HG03565 (cell line): ENCODE data around the gene IL16.
"Not testable (repeated sequence)": the region's sequence is repeated elsewhere in the genome, so short reads cannot be mapped to it uniquely, and the experiment has no call there.

Experiments used
- ATAC-seq: cut with Tn5 transposase; IDR thresholded peaks from one replicate; pipeline ENCODE4 v1.9.1; 2021; ENCODE audit warnings: mild to moderate bottlenecking, moderate library complexity; ENCODE audit not compliant: unreplicated experiment

IL16 gene

GRCh38 chr15:81331600-81331999 is 134.9 kb downstream of the IL16 start:
- no peak for ATAC-seq

- no peak for ATAC-seq
These were observed 135.6 kb downstream of the IL16 start for GRCh38 chr15:81332326-81332725.

- no peak for ATAC-seq
These were observed 136.7 kb downstream of the IL16 start for GRCh38 chr15:81333363-81333762.

- no peak for ATAC-seq
These were observed 138.2 kb downstream of the IL16 start for GRCh38 chr15:81334768-81335435.

DNA sequence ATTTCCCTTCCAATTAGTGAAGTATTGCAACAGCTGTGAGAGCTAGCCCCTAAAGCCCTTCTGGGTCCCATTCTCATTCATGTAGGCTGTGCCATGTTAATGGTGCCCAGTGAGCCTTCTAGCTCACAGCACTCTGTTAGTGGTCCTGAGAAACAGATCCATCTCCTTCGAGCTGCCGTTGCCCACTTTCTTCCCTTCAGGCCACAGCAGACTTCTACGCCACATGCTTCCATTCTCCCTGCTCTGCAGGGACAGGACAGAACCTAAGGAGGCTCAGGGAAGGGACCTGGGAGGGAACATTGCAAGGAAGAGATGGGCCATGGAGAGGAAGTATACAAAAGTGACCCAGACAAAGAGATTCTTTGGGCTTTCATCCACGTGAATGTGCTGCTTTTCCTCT is 139.0 kb downstream of the IL16 start:
- no peak for ATAC-seq

- ATAC-seq: no peak
These were observed 139.9 kb downstream of the IL16 start for GRCh38 chr15:81336568-81336967.

- no peak for ATAC-seq
These were observed 140.6 kb downstream of the IL16 start for GRCh38 chr15:81337241-81337640.

GRCh38 chr15:81337713-81338157 is 141.1 kb downstream of the IL16 start:
- ATAC-seq: no peak

DNA sequence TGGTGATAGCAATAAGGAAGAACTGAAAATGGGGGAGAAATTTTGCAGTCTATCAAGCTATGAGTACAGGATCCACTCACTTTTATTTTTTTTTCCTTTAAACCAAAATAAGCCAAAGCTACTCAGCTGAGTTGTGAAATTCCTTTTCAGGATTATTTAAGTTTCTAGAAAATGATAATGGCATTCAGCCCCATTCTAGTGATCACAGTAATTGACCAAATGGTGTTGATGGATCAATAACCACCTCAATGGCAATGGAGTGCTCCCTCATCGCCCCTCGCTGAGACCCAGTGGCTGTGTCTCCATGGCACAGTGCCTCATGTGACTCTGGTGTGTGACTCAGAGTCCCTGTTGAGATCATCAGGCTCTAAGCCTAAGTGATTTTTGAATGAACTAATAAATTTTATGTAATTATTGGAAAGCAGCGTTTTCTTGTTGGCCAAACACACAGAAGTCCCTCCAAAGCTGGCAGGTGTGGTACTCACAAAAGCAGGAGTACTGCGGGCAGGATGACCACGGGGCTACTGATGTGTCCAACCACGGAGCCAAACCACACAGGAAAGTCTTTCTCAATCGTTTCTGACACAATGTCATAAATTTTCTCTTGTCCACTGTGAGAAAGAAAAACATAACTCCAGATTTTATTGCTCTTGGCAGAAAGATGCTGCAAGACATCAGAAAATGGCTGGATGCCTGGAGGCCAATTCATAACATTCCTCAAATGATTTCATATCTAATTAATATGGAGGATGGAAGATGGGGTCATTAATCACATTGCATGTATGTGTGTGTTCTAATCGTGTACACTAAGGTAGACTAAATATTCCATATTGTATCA is 141.7 kb downstream of the IL16 start:
- ATAC-seq: no peak

DNA sequence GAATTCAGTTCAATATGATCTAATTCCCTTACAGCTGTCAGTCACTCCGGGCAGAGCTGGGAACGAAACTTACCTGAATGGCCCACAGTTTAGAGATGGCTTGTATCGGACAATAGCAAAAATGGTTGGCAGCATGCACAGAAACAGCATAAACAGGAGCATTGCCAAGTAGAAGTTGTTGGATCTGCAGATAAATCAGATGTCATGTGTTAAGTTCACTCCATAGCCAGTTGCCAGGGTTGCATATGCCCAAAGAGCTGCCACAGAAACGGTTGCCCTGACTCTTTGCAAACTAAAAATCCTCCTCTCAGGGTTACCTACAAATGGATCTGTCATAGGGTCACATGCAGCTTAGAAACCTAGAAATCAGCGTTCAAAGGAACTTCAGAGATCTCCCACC is 142.6 kb downstream of the IL16 start:
- no peak for ATAC-seq

DNA sequence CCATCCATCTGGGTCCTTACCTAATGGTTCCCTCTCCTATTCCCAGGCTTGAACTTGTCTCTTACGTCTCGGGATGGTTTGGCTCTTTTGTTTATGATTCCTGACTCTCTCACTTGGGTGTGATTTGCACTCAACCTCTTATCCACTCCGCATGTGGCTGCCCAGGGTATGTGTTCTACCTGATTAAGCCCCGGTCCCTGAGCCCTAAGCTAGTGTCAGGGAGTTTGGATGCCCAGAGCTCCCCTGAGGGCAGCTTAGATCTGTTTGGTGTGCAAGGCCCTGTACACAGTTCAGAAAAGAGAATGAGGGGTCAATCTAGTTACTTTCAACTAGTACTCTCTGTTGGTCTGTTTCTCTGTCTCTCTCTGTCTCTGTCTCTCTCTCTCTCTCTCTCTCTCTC is 143.2 kb downstream of the IL16 start:
- ATAC-seq: no peak

DNA sequence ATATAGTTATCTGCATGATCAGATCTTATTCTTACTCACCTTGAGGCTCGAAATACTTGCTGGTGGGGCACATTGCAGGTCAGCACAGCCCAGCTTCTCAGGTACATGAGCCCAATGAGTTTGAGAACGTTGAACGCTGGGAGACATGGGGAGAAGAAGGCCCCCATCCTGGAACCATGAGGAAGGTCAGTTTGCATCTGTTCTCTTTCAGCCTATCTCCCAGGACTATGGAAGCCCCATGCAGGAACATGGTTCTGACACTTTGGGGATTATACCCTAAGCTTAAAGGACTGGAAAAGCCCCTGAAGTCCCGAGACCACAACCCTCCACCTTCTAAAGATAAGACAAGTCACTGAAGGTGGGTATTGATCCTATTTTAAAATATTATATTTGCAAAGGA is 144.7 kb downstream of the IL16 start:
- no peak for ATAC-seq

- no peak for ATAC-seq
These were observed 146.7 kb downstream of the IL16 start for GRCh38 chr15:81343371-81343770.

- no peak for ATAC-seq
These were observed 149.9 kb downstream of the IL16 start for GRCh38 chr15:81346611-81347010.

DNA sequence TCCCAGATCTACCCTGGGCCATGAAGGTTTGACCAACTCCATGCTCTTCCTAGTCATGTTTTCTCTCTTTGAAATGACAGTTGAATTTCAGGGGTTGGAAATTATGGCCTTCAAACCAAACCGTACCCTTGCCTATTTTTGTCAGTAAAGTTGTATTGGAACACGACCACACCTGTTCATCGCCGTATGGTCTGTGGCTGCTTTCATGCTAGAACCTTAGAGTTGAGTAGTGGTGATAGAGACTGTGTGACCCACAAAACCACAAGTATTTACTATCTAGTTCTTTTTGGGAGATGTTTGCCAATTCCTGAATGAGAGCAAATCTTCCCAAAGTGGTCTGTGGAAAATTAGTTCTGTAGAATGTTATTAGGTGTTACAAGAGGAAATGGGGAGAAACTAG is 151.2 kb downstream of the IL16 start:
- no peak for ATAC-seq

DNA sequence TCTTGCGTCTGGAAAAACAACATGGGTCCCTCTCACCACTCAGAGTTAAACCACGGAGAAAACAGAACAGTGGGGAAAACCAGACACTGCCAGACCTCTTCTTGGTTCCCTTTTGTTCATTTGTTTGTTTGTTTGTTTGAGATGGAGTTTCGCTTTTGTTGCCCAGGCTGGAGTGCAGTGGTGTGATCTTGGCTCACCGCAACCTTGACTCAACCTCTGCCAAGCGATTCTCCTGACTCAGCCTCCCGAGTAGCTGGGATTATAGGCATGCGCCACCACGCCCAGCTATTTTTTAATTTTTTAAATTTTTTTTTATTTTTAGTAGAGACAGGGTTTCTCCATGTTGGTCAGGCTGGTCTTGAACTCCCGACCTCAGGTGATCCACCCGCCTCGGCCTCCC is 152.0 kb downstream of the IL16 start:
- ATAC-seq: not testable (repeated sequence)

- ATAC-seq: no peak
These were observed 152.6 kb downstream of the IL16 start for GRCh38 chr15:81349271-81349670.

GRCh38 chr15:81351651-81352050 is 155.0 kb downstream of the IL16 start:
- ATAC-seq: no peak

DNA sequence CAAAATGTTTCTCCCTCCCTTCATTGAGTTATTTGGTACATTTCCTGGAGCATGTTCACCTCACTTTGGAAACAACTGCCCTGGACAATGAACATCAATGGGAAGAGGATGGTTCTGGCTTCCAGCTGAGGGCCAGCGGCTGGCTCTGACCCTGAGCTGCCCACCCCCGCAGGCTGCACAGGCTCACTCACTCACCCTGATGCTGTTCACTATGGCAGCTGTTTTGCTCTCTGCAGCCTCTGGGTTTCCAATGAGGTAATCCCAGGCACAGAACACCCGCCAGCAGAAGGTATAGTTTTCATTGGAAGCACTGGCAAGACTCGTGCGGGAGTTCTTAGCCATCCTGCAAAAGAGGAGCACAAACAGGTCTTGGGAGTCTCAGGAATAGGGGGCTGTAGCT is 159.6 kb downstream of the IL16 start:
- ATAC-seq: no peak

DNA sequence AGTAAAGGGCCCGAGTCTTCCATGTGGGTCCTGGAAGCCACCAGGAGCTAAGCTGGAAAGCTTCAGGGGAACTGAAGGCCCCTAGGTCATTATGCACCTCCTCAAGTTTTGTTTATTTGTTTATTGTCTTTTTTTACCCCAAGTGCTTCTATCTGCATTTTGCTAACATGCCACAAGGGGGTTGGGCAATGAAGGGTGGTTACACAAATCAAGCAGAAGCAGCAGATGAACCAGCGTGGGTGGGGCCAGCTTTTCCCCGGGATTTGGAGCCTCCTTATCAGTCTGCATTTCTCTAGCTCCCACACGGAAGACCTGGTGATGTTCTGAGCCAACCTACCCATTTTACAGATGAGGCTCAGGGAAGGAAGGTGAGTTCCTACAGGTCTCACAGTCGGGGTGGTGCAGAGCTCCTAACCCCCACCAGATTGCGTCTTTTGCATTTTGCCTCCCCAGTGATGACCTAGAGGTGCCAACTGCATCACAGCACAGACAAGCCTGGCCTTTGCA is 160.6 kb downstream of the IL16 start:
- ATAC-seq: no peak

- no peak for ATAC-seq
These were observed 161.6 kb downstream of the IL16 start for GRCh38 chr15:81358248-81358647.

- ATAC-seq: no peak
These were observed 163.8 kb downstream of the IL16 start for GRCh38 chr15:81360491-81360890.
